Measurements from ENCODE around the gene DNAH17. TPM values are rescaled to one million over a fixed set of nuclear protein-coding genes. Genes with fewer than 3 reads are reported as not detected.

Gene DNAH17
- total RNA-seq, 2 donors from 2014 or later, result not detected

- Histone ChIP-seq H3K27ac (no peak overlapping the region), H3K27me3 (no peaks in the 10 kb centered on the region), H3K4me1 (no peaks in the 10 kb centered on the region), H3K9me3 (no peaks in the 10 kb centered on the region), H3K36me3 (replicated peaks in 1 of 2; ENCODE audit: insufficient read depth in 1 of 2, low read depth in 2 of 2) (no peaks in the 10 kb centered on the region), H3K4me3 (no peak overlapping the region)
- 82 to 90% methylated on average over 8 to 22 of the region's 22 CpGs for WGBS, 2 donors
- ATAC-seq, result no peak
- intact Hi-C loops (cut with DNase I), result no loop called here
- DNase-seq, result no peak
- no peak for TF ChIP-seq POLR2A (IDR thresholded peaks at IDR 0.05)
- TF ChIP-seq CTCF (IDR thresholded peaks at IDR 0.05), result no peak
Measured at GRCh38 chr17:78560731-78561130, 16.5 kb downstream of the DNAH17 start.

- DNase-seq (peak in 3 of 4 donors; percentile 25 to 62 (median 33)), ATAC-seq (no peak)
- 31 to 37% methylated on average over 17 of the region's 17 CpGs for WGBS, 2 donors
- Histone ChIP-seq H3K36me3 (replicated peaks in 1 of 2; ENCODE audit: insufficient read depth in 1 of 2, low read depth in 2 of 2) (no peaks in the 10 kb centered on the region), H3K4me1 (no peaks in the 10 kb centered on the region), H3K27me3 (no peaks in the 10 kb centered on the region), H3K9me3 (no peaks in the 10 kb centered on the region), H3K4me3 (no peak overlapping the region), H3K27ac (no peak overlapping the region)
- TF ChIP-seq POLR2A (IDR thresholded peaks at IDR 0.05), result no peak
- peak in 4 of 7 experiments; percentile 20 to 45 (median 33) for TF ChIP-seq CTCF (IDR thresholded peaks at IDR 0.05)
- intact Hi-C loops (cut with DNase I), result no loop called here
Measured at GRCh38 chr17:78559749-78560368, 17.3 kb downstream of the DNAH17 start.

GRCh38 chr17:78558989-78559388, 18.2 kb downstream of the DNAH17 start:
- ATAC-seq, result no peak
- H3K27me3 ChIP-seq, result no peaks in the 10 kb centered on the region
- no peaks in the 10 kb centered on the region for H3K9me3 ChIP-seq
- H3K27ac ChIP-seq, result no peak overlapping the region
- H3K36me3 ChIP-seq (replicated peaks in 1 of 2; ENCODE audit: insufficient read depth in 1 of 2, low read depth in 2 of 2), result no peaks in the 10 kb centered on the region
- 61 to 66% methylated on average over 5 of the region's 5 CpGs for WGBS, 2 donors
- H3K4me3 ChIP-seq, result no peak overlapping the region
- no peak for TF ChIP-seq CTCF (IDR thresholded peaks at IDR 0.05)
- TF ChIP-seq POLR2A (IDR thresholded peaks at IDR 0.05), result no peak
- no peaks in the 10 kb centered on the region for H3K4me1 ChIP-seq
- intact Hi-C loops (cut with DNase I), result no loop called here
- no peak for DNase-seq

- no peak overlapping the region for H3K27ac ChIP-seq
- H3K36me3 ChIP-seq (replicated peaks in 1 of 2; ENCODE audit: insufficient read depth in 1 of 2, low read depth in 2 of 2), result no peaks in the 10 kb centered on the region
- WGBS, 2 donors, result 63 to 72% methylated on average over 9 to 10 of the region's 10 CpGs
- H3K4me1 ChIP-seq, result no peaks in the 10 kb centered on the region
- ATAC-seq, result no peak
- TF ChIP-seq POLR2A (IDR thresholded peaks at IDR 0.05) (no peak), CTCF (IDR thresholded peaks at IDR 0.05) (no peak)
- no peak for DNase-seq
- intact Hi-C loops (cut with DNase I), result no loop called here
- no peaks in the 10 kb centered on the region for H3K9me3 ChIP-seq
- no peak overlapping the region for H3K4me3 ChIP-seq
- no peaks in the 10 kb centered on the region for H3K27me3 ChIP-seq
Measured at GRCh38 chr17:78558181-78558850, 18.9 kb downstream of the DNAH17 start.
